Fibroblast of upper back skin (primary cell): Measurements from ENCODE around the gene ZBTB40.
A peak's percentile ranks its signal among the peaks of the same experiment; 100 is the strongest.

Source experiments
- DNase-seq: peaks from one replicate; pipeline ENCODE4 v3.0.0-alpha.2; 2013

Gene ZBTB40

GRCh38 chr1:22451702-22452480, at the start of gene ZBTB40:
Gene ZBTB40 (plus strand): TSS chr1:22451851. CDS start chr1:22489949, 38,098 bp downstream.
- DNase-seq, result peak; percentile 97

GRCh38 chr1:22402356-22403053, 49.1 kb upstream of the ZBTB40 start:
- no peak for DNase-seq

- no peak for DNase-seq
Observed at GRCh38 chr1:22404486-22404885, 47.2 kb upstream of the ZBTB40 start.

- peak; percentile 52 for DNase-seq
Observed at GRCh38 chr1:22406722-22407495, 44.7 kb upstream of the ZBTB40 start.

- no peak for DNase-seq
Observed at GRCh38 chr1:22408230-22408629, 43.4 kb upstream of the ZBTB40 start.

GRCh38 chr1:22410401-22410800, 41.2 kb upstream of the ZBTB40 start:
- DNase-seq, result no peak

- peak; percentile 44 for DNase-seq
Observed at GRCh38 chr1:22410928-22411495, 40.6 kb upstream of the ZBTB40 start.

GRCh38 chr1:22411589-22411988, 40.1 kb upstream of the ZBTB40 start:
- no peak for DNase-seq

GRCh38 chr1:22412932-22413727, 38.5 kb upstream of the ZBTB40 start:
- DNase-seq, result no peak

- no peak for DNase-seq
Observed at GRCh38 chr1:22413799-22414198, 37.9 kb upstream of the ZBTB40 start.

GRCh38 chr1:22414244-22414751, 37.4 kb upstream of the ZBTB40 start:
- DNase-seq, result no peak

GRCh38 chr1:22415489-22415888, 36.2 kb upstream of the ZBTB40 start:
- no peak for DNase-seq

GRCh38 chr1:22416555-22417454, 34.8 kb upstream of the ZBTB40 start:
- DNase-seq, result peak; percentile 69

- DNase-seq, result no peak
Observed at GRCh38 chr1:22417466-22417865, 34.2 kb upstream of the ZBTB40 start.

GRCh38 chr1:22418312-22418711, 33.3 kb upstream of the ZBTB40 start:
- no peak for DNase-seq

GRCh38 chr1:22418933-22419382, 32.7 kb upstream of the ZBTB40 start:
- peak; percentile 80 for DNase-seq

- DNase-seq, result peak; percentile 76
Observed at GRCh38 chr1:22420455-22421053, 31.1 kb upstream of the ZBTB40 start.

- no peak for DNase-seq
Observed at GRCh38 chr1:22426781-22427180, 24.9 kb upstream of the ZBTB40 start.

- peak; percentile 46 for DNase-seq
Observed at GRCh38 chr1:22428672-22429071, 23.0 kb upstream of the ZBTB40 start.

GRCh38 chr1:22431965-22432364, 19.7 kb upstream of the ZBTB40 start:
- DNase-seq, result no peak
